MCF 10A (cell line): ENCODE measurements around the gene CCDC148. TPM values are rescaled to one million over a fixed set of nuclear protein-coding genes. Genes with fewer than 3 reads are reported as not detected.

Experiments used
- BruUV-seq: library from RNA; stranded (reverse); fragments of 400-500 nt; replicated peaks from 2 replicates; lab custom pipeline; 2021; lab: Mats Ljungman, UMichigan
- CTCF ChIA-PET: fragments of 300-600 bp; sonication (Branson Sonifier 250); formaldehyde crosslinking; extraction: SDS; loops from one replicate; lab custom pipeline; 2021; ENCODE audit warnings: antibody characterized with exemption, inconsistent platforms; lab: Yijun Ruan, JAX
- POLR2A ChIA-PET: fragments of 300-600, 350-650 bp; sonication (Branson Sonifier 250); formaldehyde crosslinking; extraction: SDS; loops from one replicate; lab custom pipeline; 2020; ENCODE audit warnings: antibody characterized with exemption, inconsistent platforms; lab: Yijun Ruan, JAX
- DNase-seq: peaks from one replicate; pipeline ENCODE4 v3.0.0-alpha.2; 2018; ENCODE audit not compliant: unreplicated experiment
- H3K27ac Mint-ChIP-seq: one replicate; pipeline ENCODE4 v1.8.0; 2022; ENCODE audit warnings: mild to moderate bottlenecking, low read depth, mixed read lengths; ENCODE audit not compliant: unreplicated experiment
- H3K27me3 Mint-ChIP-seq: one replicate; pipeline ENCODE4 v1.8.0; 2022; ENCODE audit warnings: mixed read lengths; ENCODE audit not compliant: insufficient read depth, unreplicated experiment
- H3K36me3 Mint-ChIP-seq: one replicate; pipeline ENCODE4 v1.8.0; 2022; ENCODE audit warnings: mild to moderate bottlenecking, moderate library complexity, mixed read lengths; ENCODE audit not compliant: insufficient read depth, unreplicated experiment
- H3K4me1 Mint-ChIP-seq: one replicate; pipeline ENCODE4 v1.8.0; 2022; ENCODE audit warnings: mixed read lengths; ENCODE audit not compliant: insufficient read depth, unreplicated experiment
- H3K4me3 Mint-ChIP-seq: one replicate; pipeline ENCODE4 v1.8.0; 2022; ENCODE audit warnings: mild to moderate bottlenecking, moderate library complexity, mixed read lengths; ENCODE audit not compliant: unreplicated experiment
- H3K9me3 Mint-ChIP-seq: one replicate; pipeline ENCODE4 v1.8.0; 2022; ENCODE audit warnings: mixed read lengths; ENCODE audit not compliant: unreplicated experiment
- CTCF ChIP-seq: fragments of 200-600 bp; IDR thresholded peaks from one replicate; pipeline ENCODE4 v1.8.0; 2022; ENCODE audit warnings: antibody characterized with exemption, mild to moderate bottlenecking; ENCODE audit not compliant: unreplicated experiment
- intact Hi-C: fragments of 100-400 bp; cut with micrococcal nuclease; formaldehyde crosslinking; loops from 2 replicates; pipeline ENCODE4 v1.14.1; 2022
- total RNA-seq: library from RNA; stranded (reverse); gene quantifications from 2 replicates; pipeline ENCODE4 v1.2.3, GENCODE V29; 2022

Gene CCDC148
- total RNA-seq, 1 experiment from 2014 or later = 0.51 TPM

GRCh38 chr2:158179660-158180059, 276.9 kb downstream of the CCDC148 start:
- H3K9me3 Mint-ChIP-seq = no peaks in the 10 kb centered on the region
- H3K27me3 Mint-ChIP-seq = peaks cover 19% of the 10 kb centered on the region
- DNase-seq = peak; percentile 26
- intact Hi-C loops = loop anchor here (1.0 to 5.0 kb wide), 4 partner anchors 147 to 566 kb away; partner anchors contain the start of genes CCDC148 and PKP4
- no peaks in the 10 kb centered on the region for H3K4me1 Mint-ChIP-seq
- no peaks in the 10 kb centered on the region for H3K36me3 Mint-ChIP-seq
- POLR2A ChIA-PET = no interaction called here
- BruUV-seq = no TSS peak
- H3K4me3 Mint-ChIP-seq = no peak overlapping the region
- no peak overlapping the region for H3K27ac Mint-ChIP-seq
- CTCF ChIA-PET = interaction anchor here (0.6 to 4.2 kb wide), 45 partner anchors 8 to 730 kb away, joined by 3 to 49 read pairs (median 4); partner anchors contain the start of genes CCDC148 and PKP4
- peak; percentile 37 for TF ChIP-seq CTCF

GRCh38 chr2:158178646-158179045, 277.9 kb downstream of the CCDC148 start:
- CTCF ChIA-PET = interaction anchor here (0.6 to 4.2 kb wide), 11 partner anchors 12 to 579 kb away, joined by 3 to 41 read pairs (median 5); no protein-coding TSS in a partner anchor
- TF ChIP-seq CTCF = no peak
- no peak overlapping the region for H3K27ac Mint-ChIP-seq
- no peak for DNase-seq
- no peaks in the 10 kb centered on the region for H3K4me1 Mint-ChIP-seq
- POLR2A ChIA-PET = no interaction called here
- no TSS peak for BruUV-seq
- H3K4me3 Mint-ChIP-seq = no peak overlapping the region
- intact Hi-C loops = loop anchor here (1.0 to 5.0 kb wide), 3 partner anchors 146 to 567 kb away; partner anchors contain the start of genes CCDC148 and PKP4
- H3K27me3 Mint-ChIP-seq = peaks cover 19% of the 10 kb centered on the region
- H3K36me3 Mint-ChIP-seq = no peaks in the 10 kb centered on the region
- H3K9me3 Mint-ChIP-seq = no peaks in the 10 kb centered on the region

GRCh38 chr2:158174956-158175355, 281.6 kb downstream of the CCDC148 start:
- Mint-ChIP-seq H3K27me3 (peaks cover 22% of the 10 kb centered on the region), H3K4me3 (no peak overlapping the region), H3K9me3 (no peaks in the 10 kb centered on the region), H3K4me1 (no peaks in the 10 kb centered on the region), H3K36me3 (no peaks in the 10 kb centered on the region), H3K27ac (no peak overlapping the region)
- CTCF ChIA-PET = interaction anchor here (0.5 to 3.1 kb wide), 4 partner anchors 69 to 579 kb away, joined by 3 to 11 read pairs (median 4); no protein-coding TSS in a partner anchor
- no TSS peak for BruUV-seq
- intact Hi-C loops = loop anchor here (5.0 kb wide), 1 partner anchor 143 kb away; no protein-coding TSS in a partner anchor
- no peak for TF ChIP-seq CTCF
- no peak for DNase-seq
- POLR2A ChIA-PET = no interaction called here

GRCh38 chr2:158174495-158174894, 282.1 kb downstream of the CCDC148 start:
- intact Hi-C loops = no loop called here
- TF ChIP-seq CTCF = no peak
- H3K4me1 Mint-ChIP-seq = no peaks in the 10 kb centered on the region
- BruUV-seq = no TSS peak
- DNase-seq = no peak
- no peak overlapping the region for H3K4me3 Mint-ChIP-seq
- no peaks in the 10 kb centered on the region for H3K36me3 Mint-ChIP-seq
- H3K27me3 Mint-ChIP-seq = peaks cover 22% of the 10 kb centered on the region
- no peak overlapping the region for H3K27ac Mint-ChIP-seq
- ChIA-PET CTCF (interaction anchor here (0.5 to 3.1 kb wide), 5 partner anchors 27 to 580 kb away, joined by 3 to 11 read pairs (median 5); no protein-coding TSS in a partner anchor), POLR2A (interaction anchor here (0.8 kb wide), 1 partner anchor 25 kb away, joined by 3 read pairs; no protein-coding TSS in a partner anchor)
- H3K9me3 Mint-ChIP-seq = no peaks in the 10 kb centered on the region
